Adrenal gland (tissue), 5 donors: ENCODE results near the gene CD44.

Experiments
- POLR2A ChIP-seq, 2 donors: fragments of 450-650 bp; IDR thresholded peaks; one replicate each; pipeline ENCODE4 v1.6.1; 2017; ENCODE audit warnings: antibody characterized with exemption in 2 of 2, mild to moderate bottlenecking in 2 of 2, moderate library complexity in 1 of 2
- TF ChIP-seq, protein P1 (sequence below), 6 experiments: fragments of 450-650 bp in 4 of 6; fragments of 200-600 bp in 2 of 6; sonication (generic) in 1 of 6; IDR thresholded peaks; 1 replicate in 5 of 6; 2 replicates in 1 of 6; pipeline versions ENCODE4 v1.5.1 to v1.8.0; 2016 to 2021; ENCODE audit warnings: antibody characterized with exemption in 6 of 6, mild to moderate bottlenecking in 2 of 6, moderate library complexity in 1 of 6
- donor health status: DM: no; HTN: no; CAD: no.

DNA sequence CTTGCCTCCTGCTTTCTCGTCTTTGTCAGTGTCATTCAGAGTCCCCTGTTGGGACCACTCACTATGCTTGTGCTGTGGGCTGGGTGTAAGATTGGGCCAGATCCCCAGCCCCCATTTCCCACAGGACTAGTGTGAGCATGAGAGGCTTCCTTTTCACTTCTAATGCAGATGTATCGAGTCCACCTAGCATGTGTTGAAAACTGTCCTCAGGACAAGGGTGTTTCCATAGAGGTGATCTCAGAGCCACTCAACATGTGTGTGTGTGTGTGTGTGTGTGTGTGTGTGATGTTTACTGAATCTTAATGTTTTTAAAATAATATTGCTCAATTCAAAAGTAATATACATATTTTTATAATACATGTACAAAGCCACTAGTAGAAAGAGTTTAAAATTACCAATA is 11.4 kb upstream of the CD44 start:
- TF ChIP-seq, protein P1, sequence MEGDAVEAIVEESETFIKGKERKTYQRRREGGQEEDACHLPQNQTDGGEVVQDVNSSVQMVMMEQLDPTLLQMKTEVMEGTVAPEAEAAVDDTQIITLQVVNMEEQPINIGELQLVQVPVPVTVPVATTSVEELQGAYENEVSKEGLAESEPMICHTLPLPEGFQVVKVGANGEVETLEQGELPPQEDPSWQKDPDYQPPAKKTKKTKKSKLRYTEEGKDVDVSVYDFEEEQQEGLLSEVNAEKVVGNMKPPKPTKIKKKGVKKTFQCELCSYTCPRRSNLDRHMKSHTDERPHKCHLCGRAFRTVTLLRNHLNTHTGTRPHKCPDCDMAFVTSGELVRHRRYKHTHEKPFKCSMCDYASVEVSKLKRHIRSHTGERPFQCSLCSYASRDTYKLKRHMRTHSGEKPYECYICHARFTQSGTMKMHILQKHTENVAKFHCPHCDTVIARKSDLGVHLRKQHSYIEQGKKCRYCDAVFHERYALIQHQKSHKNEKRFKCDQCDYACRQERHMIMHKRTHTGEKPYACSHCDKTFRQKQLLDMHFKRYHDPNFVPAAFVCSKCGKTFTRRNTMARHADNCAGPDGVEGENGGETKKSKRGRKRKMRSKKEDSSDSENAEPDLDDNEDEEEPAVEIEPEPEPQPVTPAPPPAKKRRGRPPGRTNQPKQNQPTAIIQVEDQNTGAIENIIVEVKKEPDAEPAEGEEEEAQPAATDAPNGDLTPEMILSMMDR (IDR thresholded peaks at IDR 0.05): no peak
- TF ChIP-seq POLR2A (IDR thresholded peaks at IDR 0.05): no peak
